AG09319 (cell line): ENCODE results near the gene GRID2IP.
"Not testable (repeated sequence)": the region's sequence is repeated elsewhere in the genome, so short reads cannot be mapped to it uniquely, and the experiment has no call there.

ENCODE experiments used
- DNase-seq: peaks from one replicate; pipeline ENCODE4 v3.0.0-alpha.2; 2010; ENCODE audit warnings: low read depth; ENCODE audit errors: extremely low read depth
- CTCF ChIP-seq: IDR thresholded peaks from 2 replicates; pipeline ENCODE4 v1.5.1; 2011; ENCODE audit warnings: low read depth, mild to moderate bottlenecking, inconsistent platforms, low read length, moderate library complexity

Gene GRID2IP

GRCh38 chr7:6579446-6579845, 28.2 kb upstream of the GRID2IP start:
- TF ChIP-seq CTCF: no peak
- no peak for DNase-seq

- TF ChIP-seq CTCF: no peak
- DNase-seq: no peak
Observed at GRCh38 chr7:6578114-6579084, 27.1 kb upstream of the GRID2IP start.

GRCh38 chr7:6577369-6578113, 26.3 kb upstream of the GRID2IP start, which contains the start of gene ZDHHC4:
Gene ZDHHC4, plus strand, starts transcription at chr7:6577454. Its CDS starts 3,108 bp downstream, at chr7:6580562.
- peak; percentile 64 for DNase-seq
- TF ChIP-seq CTCF: no peak

- not testable (repeated sequence) for DNase-seq
Observed at GRCh38 chr7:6576867-6577368, 25.7 kb upstream of the GRID2IP start.

- no peak for DNase-seq
Observed at GRCh38 chr7:6576024-6576866, 25.0 kb upstream of the GRID2IP start.

GRCh38 chr7:6575281-6576023, 24.2 kb upstream of the GRID2IP start:
- no peak for DNase-seq
- TF ChIP-seq CTCF: no peak

More at GRCh38 chr7:6576024-6576866, 25.0 kb upstream of the GRID2IP start:
- no peak for TF ChIP-seq CTCF
